ENCODE results near the gene LAMTOR3.

DNA sequence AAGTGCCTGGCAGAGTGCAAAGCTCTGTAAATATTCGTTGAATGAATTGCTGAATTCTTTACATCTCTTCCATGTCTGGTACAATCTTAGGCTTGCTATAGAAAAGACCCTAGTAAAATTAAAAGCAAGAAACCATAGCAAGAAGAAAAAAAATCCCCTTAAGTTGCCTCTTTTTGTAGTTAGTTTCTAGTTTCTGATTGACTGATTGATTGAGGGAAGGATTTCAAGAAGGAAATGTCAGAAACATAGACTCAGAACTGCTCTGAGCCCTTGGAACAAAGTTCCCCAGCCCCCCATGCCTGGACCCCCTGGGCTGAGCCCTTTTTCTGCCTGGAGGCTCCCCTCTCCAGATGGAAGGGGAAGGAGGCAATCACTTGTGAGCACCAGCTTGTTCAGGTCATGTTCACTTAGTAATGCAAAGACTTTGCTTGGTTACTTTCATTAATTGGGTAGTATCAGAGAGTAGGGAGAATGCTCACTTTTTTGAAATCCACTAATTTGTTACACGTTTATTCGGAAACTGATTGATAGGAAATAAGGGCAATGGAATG is 42.0 kb downstream of the LAMTOR3 start:
- TF ChIP-seq, protein P1, sequence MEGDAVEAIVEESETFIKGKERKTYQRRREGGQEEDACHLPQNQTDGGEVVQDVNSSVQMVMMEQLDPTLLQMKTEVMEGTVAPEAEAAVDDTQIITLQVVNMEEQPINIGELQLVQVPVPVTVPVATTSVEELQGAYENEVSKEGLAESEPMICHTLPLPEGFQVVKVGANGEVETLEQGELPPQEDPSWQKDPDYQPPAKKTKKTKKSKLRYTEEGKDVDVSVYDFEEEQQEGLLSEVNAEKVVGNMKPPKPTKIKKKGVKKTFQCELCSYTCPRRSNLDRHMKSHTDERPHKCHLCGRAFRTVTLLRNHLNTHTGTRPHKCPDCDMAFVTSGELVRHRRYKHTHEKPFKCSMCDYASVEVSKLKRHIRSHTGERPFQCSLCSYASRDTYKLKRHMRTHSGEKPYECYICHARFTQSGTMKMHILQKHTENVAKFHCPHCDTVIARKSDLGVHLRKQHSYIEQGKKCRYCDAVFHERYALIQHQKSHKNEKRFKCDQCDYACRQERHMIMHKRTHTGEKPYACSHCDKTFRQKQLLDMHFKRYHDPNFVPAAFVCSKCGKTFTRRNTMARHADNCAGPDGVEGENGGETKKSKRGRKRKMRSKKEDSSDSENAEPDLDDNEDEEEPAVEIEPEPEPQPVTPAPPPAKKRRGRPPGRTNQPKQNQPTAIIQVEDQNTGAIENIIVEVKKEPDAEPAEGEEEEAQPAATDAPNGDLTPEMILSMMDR (IDR thresholded peaks at IDR 0.05; ENCODE audit: insufficient read depth, low read length, poor library complexity, severe bottlenecking) = no peak
- TF ChIP-seq EZH2phosphoT487 (conservative IDR thresholded peaks at IDR 0.05; ENCODE audit: low read length) = no peak

Measured in SU-DHL-6 (cell line).